NCI-H446 (cell line): ENCODE data around the gene VMP1.
"Not testable (repeated sequence)": the region's sequence is repeated elsewhere in the genome, so short reads cannot be mapped to it uniquely, and the experiment has no call there.

ENCODE experiments used
- DNase-seq, 2 experiments: peaks; one replicate each; lab custom pipeline; 2025; lab: John Stamatoyannopoulos, UW

The VMP1 gene

GRCh38 chr17:59779521-59779920 is 72.1 kb downstream of the VMP1 start:
- no peak for DNase-seq

- not testable (repeated sequence) for DNase-seq
Measured at GRCh38 chr17:59780548-59780947, 73.1 kb downstream of the VMP1 start.

DNA sequence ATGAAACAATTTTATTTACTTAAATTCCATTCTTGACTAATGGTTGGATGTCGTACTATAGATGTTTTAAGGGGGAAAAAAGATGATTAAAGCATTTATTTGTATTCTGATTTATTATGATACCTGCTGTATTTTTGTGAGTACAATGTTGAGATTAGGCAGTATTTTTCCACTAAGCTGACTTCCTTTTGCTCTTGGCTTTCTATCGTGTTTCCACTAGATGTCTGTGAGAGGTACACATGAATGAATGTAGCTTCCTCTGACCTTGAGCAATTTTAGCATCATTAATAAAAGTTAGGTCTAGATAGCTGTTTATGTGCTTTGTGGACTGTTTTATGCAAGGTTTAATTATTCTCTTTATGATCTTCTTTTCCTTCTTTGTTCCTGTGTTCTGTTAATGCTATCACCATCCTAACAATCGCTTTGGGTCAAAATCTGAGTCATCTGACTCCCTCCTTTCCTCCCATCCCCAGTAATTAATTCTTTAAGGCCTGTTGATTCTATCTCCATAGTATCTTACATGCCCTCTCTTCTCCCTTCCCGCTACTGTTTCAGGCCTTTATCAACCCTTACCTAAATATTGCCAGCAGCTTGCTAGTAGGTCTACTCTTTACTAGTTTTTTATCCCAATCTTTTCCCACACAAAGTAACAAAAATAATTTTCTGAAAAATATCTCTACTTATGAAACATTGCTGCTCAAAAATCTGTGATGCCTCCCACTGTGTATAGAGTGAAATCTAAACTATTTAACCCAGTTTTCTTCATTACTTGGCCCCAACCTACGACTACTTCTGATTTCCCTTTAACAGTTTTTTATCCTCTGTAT is 76.0 kb downstream of the VMP1 start:
- no peak for DNase-seq

- no peak for DNase-seq
Measured at GRCh38 chr17:59785091-59785799, 77.8 kb downstream of the VMP1 start.

DNA sequence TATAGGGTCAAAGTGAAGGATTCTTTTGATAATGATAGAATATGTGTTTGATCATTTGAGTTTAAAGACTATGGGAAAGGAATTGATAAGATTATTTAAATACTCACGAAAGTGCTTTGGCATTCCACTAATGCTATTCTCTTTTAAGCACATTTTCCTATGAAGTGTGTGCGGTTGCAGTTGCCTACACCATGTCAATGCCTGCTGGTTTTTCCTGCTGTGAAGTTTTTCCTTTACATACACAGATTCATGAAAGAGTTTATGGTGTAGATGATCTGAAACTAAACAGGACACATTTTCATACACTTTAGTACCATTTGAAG is 78.7 kb downstream of the VMP1 start:
- DNase-seq: no peak

- DNase-seq: no peak
Measured at GRCh38 chr17:59786536-59787319, 79.3 kb downstream of the VMP1 start.

DNA sequence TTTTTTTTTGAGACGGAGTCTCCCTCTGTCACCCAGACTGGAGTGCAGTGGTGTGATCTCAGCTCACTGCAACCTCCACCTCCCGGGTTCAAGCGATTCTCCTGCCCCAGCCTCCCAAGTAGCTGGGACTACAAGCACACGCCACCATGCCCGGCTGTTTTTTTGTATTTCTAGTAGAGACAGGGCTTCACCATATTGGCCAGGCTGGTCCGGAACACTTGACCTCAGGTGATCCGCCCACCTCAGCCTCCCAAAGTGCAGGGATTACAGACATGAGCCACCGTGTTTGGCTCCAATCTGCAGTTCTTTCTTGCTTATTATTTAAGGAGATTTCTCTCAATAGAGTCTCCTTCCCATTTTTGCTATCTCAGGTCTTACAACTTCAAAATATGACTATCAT is 82.4 kb downstream of the VMP1 start:
- DNase-seq: not testable (repeated sequence)

DNA sequence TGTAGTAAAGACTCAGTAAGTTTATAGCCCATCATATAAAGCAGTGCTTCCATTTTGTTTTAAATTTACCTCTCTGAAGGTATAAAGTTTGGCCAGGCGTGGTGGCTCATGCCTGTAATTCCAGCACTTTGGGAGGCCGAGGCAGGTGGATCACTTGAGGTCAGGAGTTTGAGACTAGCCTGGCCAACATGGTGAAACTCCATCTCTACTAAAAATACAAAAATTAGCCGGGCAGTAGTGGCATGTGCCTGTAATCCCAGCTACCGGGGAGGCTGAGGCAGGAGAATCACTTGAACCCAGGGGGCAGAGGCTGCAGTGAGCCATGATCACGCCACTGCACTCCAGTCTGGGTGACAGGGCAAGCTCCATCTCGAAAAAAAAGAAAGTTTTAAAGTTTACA is 83.0 kb downstream of the VMP1 start:
- DNase-seq: not testable (repeated sequence)

- no peak for DNase-seq
Measured at GRCh38 chr17:59790910-59791309, 83.5 kb downstream of the VMP1 start.

GRCh38 chr17:59791603-59792457 is 84.4 kb downstream of the VMP1 start:
- DNase-seq: no peak

DNA sequence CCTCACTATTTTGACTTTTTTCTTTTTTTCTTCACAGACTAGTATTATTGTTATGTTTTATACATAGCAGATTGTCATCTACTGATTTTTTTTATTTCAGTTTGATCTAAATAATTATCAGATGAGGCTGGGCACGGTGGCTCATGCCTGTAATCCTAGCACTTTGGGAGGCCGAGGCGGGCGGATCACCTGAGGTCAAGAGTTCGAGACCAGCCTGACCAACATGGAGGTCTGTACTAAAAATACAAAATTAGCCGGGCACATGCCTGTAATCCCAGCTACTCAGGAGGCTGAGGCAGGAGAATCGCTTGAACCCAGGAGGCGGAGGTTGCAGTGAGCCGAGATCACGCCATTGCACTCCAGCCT is 85.0 kb downstream of the VMP1 start:
- not testable (repeated sequence) for DNase-seq

DNA sequence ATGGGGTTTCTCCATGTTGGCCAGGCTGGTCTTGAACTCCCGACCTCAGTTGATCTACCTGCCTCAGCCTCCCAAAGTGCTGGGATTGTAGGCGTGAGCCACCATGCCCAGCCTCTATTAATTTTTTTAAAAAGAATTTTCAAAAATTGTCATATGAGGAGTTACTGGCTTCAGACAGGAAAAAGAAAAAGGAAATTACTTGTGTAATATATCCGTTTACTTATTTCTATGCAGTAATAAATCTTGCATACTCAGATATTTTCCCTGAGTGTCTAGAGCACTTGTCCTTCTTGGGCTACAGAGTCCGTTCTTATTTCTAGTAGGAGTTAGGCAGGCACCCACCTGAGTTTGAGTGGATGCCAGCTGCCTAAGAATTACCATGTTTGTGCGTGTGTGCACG is 85.8 kb downstream of the VMP1 start:
- DNase-seq: no peak

DNA sequence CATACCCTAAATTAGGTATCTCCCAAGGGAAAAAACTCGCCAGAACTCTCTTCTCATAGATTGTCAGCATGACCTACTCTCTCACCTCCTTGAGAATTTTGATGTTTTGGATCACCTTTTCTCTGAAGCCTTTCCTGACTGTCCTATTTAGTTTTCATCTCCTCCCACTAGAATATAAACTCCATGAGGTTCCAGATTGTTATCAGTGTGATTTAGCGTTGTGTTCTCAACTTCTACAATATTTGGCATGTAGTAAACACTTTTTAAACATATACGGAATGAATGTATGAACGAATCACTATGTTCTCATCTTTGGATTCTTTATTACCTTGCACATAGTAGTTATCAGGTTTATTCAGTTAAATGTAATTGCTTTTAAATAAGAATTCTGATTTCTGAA is 88.7 kb downstream of the VMP1 start:
- no peak for DNase-seq

DNA sequence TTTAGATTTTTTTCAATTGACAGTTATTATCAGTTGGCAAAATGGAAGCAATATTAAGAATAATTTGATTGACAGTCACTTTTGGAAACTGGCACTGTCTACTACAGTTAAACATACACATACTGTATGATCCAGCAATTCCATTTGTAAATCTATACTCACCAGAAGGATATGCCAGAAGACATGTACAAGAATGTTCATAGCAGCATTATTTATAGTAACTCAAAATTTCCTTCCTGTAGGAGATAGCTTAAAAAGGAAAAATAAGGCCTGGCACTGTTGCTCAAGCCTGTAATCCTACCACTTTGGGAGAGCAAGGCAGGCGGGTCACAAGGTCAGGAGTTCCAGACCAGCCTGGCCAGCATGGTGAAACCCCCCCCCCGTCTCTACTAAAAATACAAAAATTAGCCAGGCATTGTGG is 89.3 kb downstream of the VMP1 start:
- DNase-seq: no peak

- DNase-seq: no peak
Measured at GRCh38 chr17:59798111-59798510, 90.7 kb downstream of the VMP1 start.

DNA sequence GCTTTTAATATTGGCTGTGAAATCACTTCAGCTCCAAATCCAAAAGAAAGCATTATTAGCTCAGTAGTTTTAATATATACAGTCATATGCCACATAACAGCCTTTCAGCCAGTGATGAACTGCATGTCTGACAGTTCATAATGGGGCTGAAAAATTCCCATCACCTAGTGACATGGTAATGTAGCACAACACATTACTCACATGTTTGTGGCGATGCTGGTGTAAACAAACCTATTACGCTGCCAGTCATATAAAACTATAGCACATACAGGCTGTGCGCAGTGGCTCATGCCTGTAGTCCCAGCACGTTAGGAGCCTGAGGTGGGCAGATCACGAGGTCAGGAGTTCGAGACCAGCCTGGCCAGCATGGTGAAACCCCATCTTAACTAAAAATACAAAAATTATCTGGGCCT is 93.1 kb downstream of the VMP1 start:
- no peak for DNase-seq

- no peak for DNase-seq
Measured at GRCh38 chr17:59802160-59802559, 94.7 kb downstream of the VMP1 start.

GRCh38 chr17:59804901-59805465 is 97.5 kb downstream of the VMP1 start:
- DNase-seq: no peak

DNA sequence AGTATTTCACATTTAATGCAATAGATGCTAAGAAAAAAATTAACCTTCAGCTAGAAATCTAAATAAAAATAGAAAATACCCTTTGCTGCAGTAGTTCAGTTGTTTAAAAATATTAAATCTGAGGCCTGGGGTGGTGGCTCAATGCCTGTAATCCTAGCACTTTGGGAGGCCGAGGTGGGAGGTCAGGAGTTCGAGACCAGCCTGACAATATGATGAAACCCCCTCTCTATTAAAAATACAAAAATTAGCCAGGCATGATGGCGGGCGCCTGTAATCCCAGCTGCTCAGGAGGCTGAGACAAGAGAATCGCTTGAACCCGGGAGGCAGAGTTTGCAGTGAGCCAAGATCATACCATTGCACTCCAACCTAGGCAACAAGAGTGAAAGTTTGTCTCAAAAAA is 98.9 kb downstream of the VMP1 start:
- not testable (repeated sequence) for DNase-seq

DNA sequence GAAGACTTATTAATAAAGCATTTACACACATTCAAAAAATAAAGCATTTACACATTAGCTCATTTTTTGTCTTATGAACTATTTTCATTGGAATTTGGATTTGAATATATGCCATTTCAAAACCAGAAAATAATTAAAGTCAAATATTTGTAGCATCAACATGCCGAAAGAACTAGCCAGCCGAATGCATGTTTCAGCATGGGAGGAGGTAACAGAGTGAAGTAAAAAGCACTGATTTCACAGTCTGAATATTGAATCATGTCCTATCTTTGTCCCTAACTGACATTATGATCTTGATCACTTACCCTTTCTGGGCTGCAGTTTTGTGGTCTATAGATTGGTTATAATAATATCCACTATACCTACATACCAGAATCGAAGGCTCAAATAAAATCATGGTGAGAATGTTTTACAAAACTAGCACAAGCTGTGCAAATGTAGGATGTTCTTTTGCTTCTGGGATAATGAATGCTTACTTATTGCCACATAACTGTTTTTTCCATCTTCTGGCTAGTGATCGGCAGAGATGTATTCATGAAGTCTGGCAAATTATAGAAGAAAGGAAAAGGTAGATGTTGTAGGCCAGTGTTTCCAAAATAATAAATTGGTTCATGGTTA is 100.5 kb downstream of the VMP1 start:
- DNase-seq: no peak

- no peak for DNase-seq
Measured at GRCh38 chr17:59810894-59811153, 103.4 kb downstream of the VMP1 start.
